Measurements from ENCODE around the gene BST1.
"Not testable (repeated sequence)": the region's sequence is repeated elsewhere in the genome, so short reads cannot be mapped to it uniquely, and the experiment has no call there.

The BST1 gene

DNA sequence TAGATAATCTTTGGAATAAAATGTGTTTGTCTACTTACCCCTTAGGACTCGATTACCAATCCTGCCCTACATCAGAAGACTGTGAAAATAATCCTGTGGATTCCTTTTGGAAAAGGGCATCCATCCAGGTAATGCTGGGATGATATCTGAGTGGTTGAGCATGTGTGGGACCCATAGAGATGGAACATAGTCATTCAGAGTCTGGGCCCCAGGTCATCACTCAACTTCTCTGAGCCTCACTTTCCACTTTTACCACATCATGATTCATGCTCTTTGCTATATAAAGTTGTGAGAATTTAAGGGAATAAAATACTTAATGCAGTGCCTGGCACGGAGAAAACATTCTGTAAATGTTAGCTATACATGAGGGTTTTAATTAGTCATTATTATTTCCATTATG lies 8.9 kb downstream of the BST1 start:
- no peak for DNase-seq (ENCODE audit: low read depth)

DNA sequence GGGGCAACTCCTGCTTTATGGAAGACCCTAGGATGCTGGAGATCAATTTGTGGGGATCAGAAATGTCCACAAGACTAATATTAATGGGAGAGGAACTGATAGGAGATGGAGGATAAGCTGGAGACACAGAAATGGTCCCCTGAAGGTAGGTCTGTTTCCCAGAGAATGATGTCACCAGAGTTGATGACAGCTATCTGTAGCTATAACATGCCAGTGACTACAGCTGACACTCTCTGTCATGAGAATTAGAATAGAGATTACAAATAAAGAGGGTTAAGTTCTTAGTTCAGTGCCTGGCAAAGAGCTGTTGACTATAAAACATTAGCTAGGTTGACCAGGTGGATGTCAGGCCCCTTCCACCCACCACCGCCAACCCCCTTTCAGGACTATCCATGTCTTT lies 9.3 kb downstream of the BST1 start:
- DNase-seq (ENCODE audit: low read depth): no peak

GRCh38 chr4:15714141-15714540 lies 11.3 kb downstream of the BST1 start:
- no peak for DNase-seq (ENCODE audit: low read depth)

- DNase-seq (ENCODE audit: low read depth): peak; percentile 91
These were observed 12.0 kb downstream of the BST1 start for GRCh38 chr4:15714646-15715435.

- no peak for DNase-seq (ENCODE audit: low read depth)
These were observed 13.2 kb downstream of the BST1 start for GRCh38 chr4:15716115-15716514.

GRCh38 chr4:15717086-15717485 lies 14.2 kb downstream of the BST1 start:
- no peak for DNase-seq (ENCODE audit: low read depth)

DNA sequence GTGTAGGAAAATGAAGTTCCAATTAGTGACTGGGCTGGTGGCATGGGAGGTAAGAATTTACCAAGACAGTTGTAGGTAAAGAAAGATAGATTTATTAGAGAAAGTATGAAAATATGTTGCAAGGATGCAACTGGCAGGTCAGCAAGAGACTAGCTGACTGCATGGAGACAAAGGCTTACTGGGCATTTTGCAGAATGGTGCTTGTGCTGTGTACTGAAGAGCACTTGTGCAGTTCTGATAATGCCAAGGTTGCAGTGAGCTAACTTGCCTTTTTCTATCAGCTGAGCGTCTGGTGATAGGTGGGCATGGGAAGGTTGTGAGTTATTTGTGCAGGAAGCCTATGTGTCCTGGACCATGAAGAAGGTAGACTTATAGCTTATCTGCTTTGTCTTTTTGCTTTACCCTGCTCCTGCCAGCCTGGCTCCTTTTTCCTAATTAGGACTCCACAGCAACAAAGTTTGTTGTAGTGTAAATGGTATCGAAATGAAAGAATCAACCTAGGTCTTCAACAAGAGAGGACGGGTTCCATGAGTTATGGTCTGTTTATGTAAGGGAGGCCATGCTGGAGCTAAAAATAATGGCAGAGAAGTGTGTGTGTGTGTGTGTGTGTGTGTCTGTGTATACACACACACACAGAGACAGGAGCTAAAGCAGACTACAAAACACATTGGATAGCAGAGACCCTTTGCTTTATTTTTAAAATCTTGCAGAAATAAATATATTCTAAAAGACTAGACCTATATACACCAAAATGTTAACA lies 15.0 kb downstream of the BST1 start:
- no peak for DNase-seq (ENCODE audit: low read depth)

- no peak for DNase-seq (ENCODE audit: low read depth)
These were observed 15.6 kb downstream of the BST1 start for GRCh38 chr4:15718465-15718864.

DNA sequence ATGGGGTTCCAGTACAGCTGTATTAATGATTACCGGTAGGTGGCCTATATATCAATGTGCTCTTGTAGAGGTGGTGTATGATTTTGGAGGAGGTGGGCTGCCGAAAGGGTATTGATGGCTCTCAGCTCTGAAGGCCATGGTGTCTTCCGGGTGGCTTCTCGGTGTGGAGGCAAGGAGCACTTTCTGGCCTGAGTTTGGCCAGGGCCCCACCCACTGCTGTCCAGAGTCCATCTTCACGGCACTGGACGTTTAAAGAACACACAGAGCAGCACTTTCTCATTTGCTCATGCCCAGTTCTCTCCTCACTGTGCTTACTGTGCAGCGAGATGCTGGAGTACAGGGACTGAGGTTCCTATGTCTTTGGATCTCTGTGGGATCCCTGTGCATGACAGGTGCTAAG lies 16.1 kb downstream of the BST1 start:
- no peak for DNase-seq (ENCODE audit: low read depth)

GRCh38 chr4:15719506-15719905 lies 16.6 kb downstream of the BST1 start:
- no peak for DNase-seq (ENCODE audit: low read depth)

- DNase-seq (ENCODE audit: low read depth): no peak
These were observed 18.0 kb downstream of the BST1 start for GRCh38 chr4:15720851-15721250.

DNA sequence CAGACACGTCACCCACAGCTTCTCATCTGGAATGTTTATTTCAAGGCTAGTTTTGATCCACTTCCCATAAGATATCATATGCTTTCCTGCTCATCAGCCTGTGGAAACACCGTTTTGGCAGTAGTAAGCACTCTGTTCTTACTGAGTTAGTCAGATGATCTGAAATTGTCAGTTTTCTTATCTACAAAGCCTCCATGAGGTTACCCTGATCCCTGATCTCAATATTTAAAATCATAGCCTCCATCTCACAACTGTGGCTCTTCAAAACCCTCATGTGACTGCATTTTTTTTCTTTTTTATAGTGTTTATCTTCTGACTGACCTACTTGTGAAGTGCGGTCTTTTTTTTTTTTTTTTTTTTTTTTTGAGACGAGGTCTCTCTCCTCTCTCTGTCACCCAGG lies 22.7 kb downstream of the BST1 start:
- no peak for DNase-seq (ENCODE audit: low read depth)

- no peak for DNase-seq (ENCODE audit: low read depth)
These were observed 27.2 kb downstream of the BST1 start for GRCh38 chr4:15729910-15730533.

DNA sequence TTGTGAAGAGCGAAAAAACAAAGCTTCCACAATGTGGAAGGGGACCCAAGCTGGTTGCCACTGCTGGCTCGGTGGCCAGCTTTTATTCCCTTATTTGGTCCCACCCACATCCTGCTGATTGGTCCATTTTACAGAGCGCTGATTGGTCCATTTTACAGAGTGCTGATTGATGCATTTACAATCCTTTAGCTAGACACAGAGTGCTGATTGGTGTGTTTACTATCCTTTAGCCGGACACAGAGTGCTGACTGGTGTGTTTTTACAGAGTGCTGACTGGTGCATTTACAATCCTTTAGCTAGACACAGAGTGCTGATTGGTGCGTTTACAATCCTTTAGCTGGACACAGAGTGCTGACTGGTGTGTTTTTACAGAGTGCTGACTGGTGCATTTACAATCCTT lies 30.2 kb downstream of the BST1 start:
- DNase-seq (ENCODE audit: low read depth): not testable (repeated sequence)

GRCh38 chr4:15735536-15735935 lies 32.7 kb downstream of the BST1 start:
- no peak for DNase-seq (ENCODE audit: low read depth)

DNA sequence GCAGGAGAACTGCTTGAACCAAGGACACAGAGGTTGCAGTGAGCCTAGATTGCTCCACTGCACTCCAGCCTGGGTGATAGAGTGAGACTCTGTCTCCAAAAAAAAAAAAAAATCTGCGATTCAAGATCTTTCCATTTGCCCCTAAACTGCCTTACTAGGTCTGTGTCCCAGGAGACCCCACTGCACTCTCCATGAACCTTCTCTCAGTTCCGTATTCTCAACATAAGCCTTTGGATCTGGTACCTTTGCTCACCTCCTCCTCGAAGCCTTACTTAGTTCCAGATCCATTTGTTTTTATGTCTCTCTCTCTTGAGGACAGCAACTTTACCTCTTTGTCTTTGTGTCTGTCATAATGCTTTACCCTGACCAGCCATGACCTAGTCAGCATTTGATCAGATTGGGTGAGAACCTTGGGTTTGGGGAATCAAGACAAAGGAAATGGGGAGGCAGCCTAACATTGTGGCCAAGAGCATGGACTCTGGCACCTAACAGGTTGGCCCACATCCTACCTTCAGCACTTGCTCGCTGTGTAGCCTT lies 33.7 kb downstream of the BST1 start:
- no peak for DNase-seq (ENCODE audit: low read depth)

GRCh38 chr4:15737255-15737654 lies 34.4 kb downstream of the BST1 start:
- no peak for DNase-seq (ENCODE audit: low read depth)

DNA sequence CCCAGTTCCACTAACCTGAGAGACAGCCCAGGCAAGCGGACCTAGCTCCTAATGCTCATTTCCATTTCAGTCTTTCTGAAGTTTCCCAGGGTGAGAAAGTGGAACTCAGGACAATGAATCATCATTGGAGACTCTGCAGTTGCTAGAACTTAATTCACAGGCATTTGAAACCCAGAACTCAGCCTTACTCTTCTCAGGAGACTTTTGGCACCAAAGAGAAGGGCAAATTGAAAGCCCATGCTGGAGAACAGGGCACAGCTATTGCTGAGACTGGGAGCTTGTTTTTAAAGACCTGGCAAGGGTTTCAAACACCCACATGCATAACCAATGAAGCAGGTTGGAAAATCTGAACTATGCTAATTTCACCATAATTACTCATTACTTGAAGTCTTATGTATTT lies 36.0 kb downstream of the BST1 start:
- DNase-seq (ENCODE audit: low read depth): no peak

DNA sequence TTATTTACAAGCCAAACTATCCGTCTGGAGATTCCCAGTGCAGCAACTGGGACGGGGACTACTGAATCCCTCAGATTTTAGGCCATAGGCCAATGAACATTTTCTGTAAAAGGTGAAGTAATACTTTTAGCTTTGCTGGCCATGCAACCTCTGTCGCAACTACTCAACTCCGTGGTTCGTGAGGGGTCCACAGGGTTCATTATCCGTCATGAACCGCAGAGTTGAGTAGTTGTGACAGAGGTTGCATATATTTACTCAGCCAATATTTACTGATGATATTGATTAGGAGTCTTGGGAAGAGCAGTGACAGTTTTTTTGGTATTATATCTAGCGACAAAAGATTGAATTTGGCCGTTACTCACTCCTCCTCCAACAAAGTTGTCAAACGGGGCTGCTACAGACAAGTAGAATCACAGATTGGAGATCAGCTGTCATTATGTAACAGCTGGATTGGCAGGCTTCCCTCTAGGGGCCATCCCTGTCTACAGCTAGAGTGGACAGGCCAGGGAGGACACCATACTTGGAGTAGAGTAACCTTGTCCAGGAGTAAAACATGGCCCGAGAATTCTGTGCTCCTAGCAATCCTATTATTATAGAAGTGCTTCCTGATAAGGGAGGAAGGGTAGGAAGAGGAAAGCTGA lies 38.0 kb downstream of the BST1 start:
- no peak for DNase-seq (ENCODE audit: low read depth)

GRCh38 chr4:15742083-15742582 lies 39.3 kb downstream of the BST1 start:
- DNase-seq (ENCODE audit: low read depth): no peak

- DNase-seq (ENCODE audit: low read depth): no peak
These were observed 39.8 kb downstream of the BST1 start for GRCh38 chr4:15742637-15743036.

GRCh38 chr4:15744016-15744545 lies 41.2 kb downstream of the BST1 start:
- DNase-seq (ENCODE audit: low read depth): no peak
